ENCODE results near the gene SH3RF2. TPM values are rescaled to one million over a fixed set of nuclear protein-coding genes. Genes with fewer than 3 reads are reported as not detected.

SH3RF2 gene
- total and polyA plus RNA-seq, 10 donors: 0.04 to 0.44 (median 0.10) TPM; not detected in 2

GRCh38 chr5:146055432-146055831 lies 119.1 kb downstream of the SH3RF2 start:
- no peak for DNase-seq
- H3K27me3 ChIP-seq (replicated peaks in 1 of 7): peaks cover 0 to 20% (median 0%) of the 10 kb centered on the region in 7 donors
- H3K9me3 ChIP-seq: no peaks in the 10 kb centered on the region
- H3K4me3 ChIP-seq: no peak overlapping the region
- no peaks in the 10 kb centered on the region for H3K36me3 ChIP-seq
- H3K27ac ChIP-seq: no peak overlapping the region
- intact Hi-C loops (cut with DNase I; ENCODE audit: low total_unique reads): no loop called here
- TF ChIP-seq POLR2AphosphoS5 (IDR thresholded peaks at IDR 0.05): no peak
- no peak for TF ChIP-seq CTCF (IDR thresholded peaks at IDR 0.05 in 8 of 11, conservative IDR thresholded peaks at IDR 0.05 in 3 of 11)
- TF ChIP-seq POLR2A (IDR thresholded peaks at IDR 0.05): no peak
- 49 to 73% (median 66%) methylated on average over 2 of the region's 2 CpGs for WGBS, 5 donors
- H3K4me1 ChIP-seq: no peaks in the 10 kb centered on the region

GRCh38 chr5:146059460-146060220 lies 123.3 kb downstream of the SH3RF2 start:
- Histone ChIP-seq H3K36me3 (no peaks in the 10 kb centered on the region), H3K27ac (no peak overlapping the region), H3K4me3 (no peak overlapping the region), H3K4me1 (no peaks in the 10 kb centered on the region), H3K27me3 (replicated peaks in 1 of 7) (peaks cover 0 to 20% (median 0%) of the 10 kb centered on the region in 7 donors), H3K9me3 (no peaks in the 10 kb centered on the region)
- no peak for DNase-seq
- WGBS, 5 donors: 62 to 71% (median 67%) methylated on average over 20 to 22 of the region's 22 CpGs
- intact Hi-C loops (cut with DNase I; ENCODE audit: low total_unique reads): no loop called here
- no peak for TF ChIP-seq POLR2A (IDR thresholded peaks at IDR 0.05)
- no peak for TF ChIP-seq POLR2AphosphoS5 (IDR thresholded peaks at IDR 0.05)
- TF ChIP-seq CTCF (IDR thresholded peaks at IDR 0.05 in 8 of 11, conservative IDR thresholded peaks at IDR 0.05 in 3 of 11): no peak

GRCh38 chr5:146060221-146060585 lies 123.8 kb downstream of the SH3RF2 start:
- Histone ChIP-seq H3K4me1 (no peaks in the 10 kb centered on the region), H3K4me3 (no peak overlapping the region), H3K9me3 (no peaks in the 10 kb centered on the region), H3K27me3 (replicated peaks in 1 of 7) (peaks cover 0 to 20% (median 0%) of the 10 kb centered on the region in 7 donors), H3K36me3 (no peaks in the 10 kb centered on the region), H3K27ac (no peak overlapping the region)
- intact Hi-C loops (cut with DNase I; ENCODE audit: low total_unique reads): no loop called here
- WGBS, 5 donors: 85 to 92% (median 92%) methylated on average over 5 of the region's 5 CpGs
- no peak for TF ChIP-seq POLR2A (IDR thresholded peaks at IDR 0.05)
- no peak for TF ChIP-seq POLR2AphosphoS5 (IDR thresholded peaks at IDR 0.05)
- no peak for TF ChIP-seq CTCF (IDR thresholded peaks at IDR 0.05 in 8 of 11, conservative IDR thresholded peaks at IDR 0.05 in 3 of 11)
- DNase-seq: no peak

- H3K4me1 ChIP-seq: no peaks in the 10 kb centered on the region
- H3K27ac ChIP-seq: no peak overlapping the region
- DNase-seq: no peak
- TF ChIP-seq CTCF (IDR thresholded peaks at IDR 0.05 in 8 of 11, conservative IDR thresholded peaks at IDR 0.05 in 3 of 11): no peak
- no peak for TF ChIP-seq POLR2AphosphoS5 (IDR thresholded peaks at IDR 0.05)
- TF ChIP-seq POLR2A (IDR thresholded peaks at IDR 0.05): no peak
- intact Hi-C loops (cut with DNase I; ENCODE audit: low total_unique reads): no loop called here
- H3K36me3 ChIP-seq: no peaks in the 10 kb centered on the region
- H3K9me3 ChIP-seq: no peaks in the 10 kb centered on the region
- no peak overlapping the region for H3K4me3 ChIP-seq
- no peaks in the 10 kb centered on the region for H3K27me3 ChIP-seq (replicated peaks in 1 of 7)
- WGBS, 5 donors: 84 to 96% (median 92%) methylated on average over 8 of the region's 8 CpGs
Measured at GRCh38 chr5:146066968-146067367, 130.6 kb downstream of the SH3RF2 start.
